ENCODE data around the gene WHAMM. TPM values are rescaled to one million over a fixed set of nuclear protein-coding genes. Genes with fewer than 3 reads are reported as not detected.
"Not testable (repeated sequence)": the region's sequence is repeated elsewhere in the genome, so short reads cannot be mapped to it uniquely, and the experiment has no call there.

Gene WHAMM
- total RNA-seq, 2 experiments from 2014 or later: 13.8 to 14.5 TPM

- Mint-ChIP-seq H3K4me3 (peak overlapping the region; percentile 77), H3K27ac (peak overlapping the region; percentile 92), H3K9me3 (no peaks in the 10 kb centered on the region), H3K36me3 (ENCODE audit: low read depth) (peaks cover 19% of the 10 kb centered on the region), H3K4me1 (peaks cover 25% of the 10 kb centered on the region), H3K27me3 (peaks cover 26% of the 10 kb centered on the region)
- DNase-seq: no peak
- ChIA-PET POLR2A (interaction anchor here (0.7 kb wide), 1 partner anchor 10 kb away, joined by 3 read pairs; no protein-coding TSS in a partner anchor), CTCF (interaction anchor here (2.1 to 2.4 kb wide), 2 partner anchors 9 to 57 kb away, joined by 5 to 7 read pairs; no protein-coding TSS in a partner anchor)
Observed at GRCh38 chr15:82808634-82809041, 790 bp upstream of the WHAMM start.

- Mint-ChIP-seq H3K36me3 (ENCODE audit: low read depth) (peaks cover 30% of the 10 kb centered on the region), H3K9me3 (no peaks in the 10 kb centered on the region), H3K4me3 (peak overlapping the region; percentile 89), H3K27me3 (peaks cover 13% of the 10 kb centered on the region), H3K27ac (peak overlapping the region; percentile 95), H3K4me1 (peaks cover 31% of the 10 kb centered on the region)
- peak; percentile 36 for DNase-seq
- CTCF ChIA-PET: interaction anchor here (1.0 to 2.4 kb wide), 3 partner anchors 10 to 23 kb away, joined by 3 to 7 read pairs (median 4); no protein-coding TSS in a partner anchor
- POLR2A ChIA-PET: interaction anchor here (1.1 kb wide), 1 partner anchor 23 kb away, joined by 3 read pairs; no protein-coding TSS in a partner anchor
Observed at GRCh38 chr15:82810061-82810889, 847 bp downstream of the WHAMM start.

- no peaks in the 10 kb centered on the region for H3K9me3 Mint-ChIP-seq
- POLR2A ChIA-PET: interaction anchor here (0.6 to 1.1 kb wide), 2 partner anchors 22 to 387 kb away, joined by 3 read pairs; no protein-coding TSS in a partner anchor
- peak overlapping the region; percentile 89 for H3K4me3 Mint-ChIP-seq
- peaks cover 37% of the 10 kb centered on the region for H3K36me3 Mint-ChIP-seq (ENCODE audit: low read depth)
- H3K27me3 Mint-ChIP-seq: peaks cover 10% of the 10 kb centered on the region
- CTCF ChIA-PET: interaction anchor here (1.0 to 2.4 kb wide), 3 partner anchors 11 to 200 kb away, joined by 3 to 7 read pairs (median 4); no protein-coding TSS in a partner anchor
- peak overlapping the region; percentile 95 for H3K27ac Mint-ChIP-seq
- peak; percentile 72 for DNase-seq
- peaks cover 35% of the 10 kb centered on the region for H3K4me1 Mint-ChIP-seq
Observed at GRCh38 chr15:82810890-82811426, 1.5 kb downstream of the WHAMM start.

- H3K36me3 Mint-ChIP-seq (ENCODE audit: low read depth): peaks cover 49% of the 10 kb centered on the region
- ChIA-PET POLR2A (no interaction called here), CTCF (interaction anchor here (0.6 to 1.8 kb wide), 3 partner anchors 15 to 38 kb away, joined by 3 to 5 read pairs (median 3); no protein-coding TSS in a partner anchor)
- no peak overlapping the region for H3K4me3 Mint-ChIP-seq
- DNase-seq: no peak
- H3K27ac Mint-ChIP-seq: no peak overlapping the region
- H3K4me1 Mint-ChIP-seq: peaks cover 41% of the 10 kb centered on the region
- no peaks in the 10 kb centered on the region for H3K27me3 Mint-ChIP-seq
- H3K9me3 Mint-ChIP-seq: no peaks in the 10 kb centered on the region
Observed at GRCh38 chr15:82812994-82813393, 3.6 kb downstream of the WHAMM start.

- CTCF ChIA-PET: no interaction called here
- peaks cover 58% of the 10 kb centered on the region for H3K36me3 Mint-ChIP-seq (ENCODE audit: low read depth)
Observed at GRCh38 chr15:82820128-82820527, 10.7 kb downstream of the WHAMM start.

GRCh38 chr15:82821396-82821795, 12.0 kb downstream of the WHAMM start:
- CTCF ChIA-PET: not testable (repeated sequence)

More at GRCh38 chr15:82820128-82820527, 10.7 kb downstream of the WHAMM start:
- Mint-ChIP-seq H3K4me3 (no peak overlapping the region), H3K27me3 (no peaks in the 10 kb centered on the region), H3K9me3 (no peaks in the 10 kb centered on the region), H3K27ac (no peak overlapping the region), H3K4me1 (peaks cover 10% of the 10 kb centered on the region)
- DNase-seq: no peak
- POLR2A ChIA-PET: no interaction called here

GRCh38 chr15:82821851-82822250, 12.4 kb downstream of the WHAMM start:
- POLR2A ChIA-PET, CTCF ChIA-PET, H3K27ac Mint-ChIP-seq, DNase-seq, H3K4me3 Mint-ChIP-seq, H3K4me1 Mint-ChIP-seq, H3K9me3 Mint-ChIP-seq, H3K27me3 Mint-ChIP-seq: not testable (repeated sequence)
- peaks cover 58% of the 10 kb centered on the region for H3K36me3 Mint-ChIP-seq (ENCODE audit: low read depth)

More at GRCh38 chr15:82821396-82821795, 12.0 kb downstream of the WHAMM start:
- POLR2A ChIA-PET, H3K27me3 Mint-ChIP-seq, DNase-seq, H3K4me3 Mint-ChIP-seq, H3K9me3 Mint-ChIP-seq, H3K4me1 Mint-ChIP-seq, H3K27ac Mint-ChIP-seq: not testable (repeated sequence)
- H3K36me3 Mint-ChIP-seq (ENCODE audit: low read depth): peaks cover 58% of the 10 kb centered on the region

- no peak overlapping the region for H3K4me3 Mint-ChIP-seq
- H3K36me3 Mint-ChIP-seq (ENCODE audit: low read depth): peaks cover 59% of the 10 kb centered on the region
- H3K9me3 Mint-ChIP-seq: no peaks in the 10 kb centered on the region
- ChIA-PET CTCF (no interaction called here), POLR2A (no interaction called here)
- H3K27me3 Mint-ChIP-seq: no peaks in the 10 kb centered on the region
- DNase-seq: no peak
- no peak overlapping the region for H3K27ac Mint-ChIP-seq
- no peaks in the 10 kb centered on the region for H3K4me1 Mint-ChIP-seq
Observed at GRCh38 chr15:82823049-82823448, 13.6 kb downstream of the WHAMM start.

- Mint-ChIP-seq H3K27me3 (no peaks in the 10 kb centered on the region), H3K27ac (no peak overlapping the region), H3K9me3 (no peaks in the 10 kb centered on the region), H3K4me1 (peaks cover 31% of the 10 kb centered on the region), H3K36me3 (ENCODE audit: low read depth) (peaks cover 68% of the 10 kb centered on the region), H3K4me3 (no peak overlapping the region)
- ChIA-PET POLR2A (no interaction called here), CTCF (interaction anchor here (1.0 to 1.1 kb wide), 2 partner anchors 15 to 136 kb away, joined by 3 read pairs; no protein-coding TSS in a partner anchor)
- no peak for DNase-seq
Observed at GRCh38 chr15:82828075-82828474, 18.6 kb downstream of the WHAMM start.

GRCh38 chr15:82829234-82829633, 19.8 kb downstream of the WHAMM start:
- Mint-ChIP-seq H3K4me1 (peaks cover 35% of the 10 kb centered on the region), H3K27ac (no peak overlapping the region)

GRCh38 chr15:82830427-82831173, 21.2 kb downstream of the WHAMM start:
- Mint-ChIP-seq H3K27ac (no peak overlapping the region), H3K4me1 (peaks cover 35% of the 10 kb centered on the region), H3K4me3 (no peak overlapping the region), H3K9me3 (no peaks in the 10 kb centered on the region), H3K27me3 (no peaks in the 10 kb centered on the region), H3K36me3 (ENCODE audit: low read depth) (peaks cover 75% of the 10 kb centered on the region)
- CTCF ChIA-PET: interaction anchor here (0.6 kb wide), 1 partner anchor 10 kb away, joined by 3 read pairs; no protein-coding TSS in a partner anchor
- no peak for DNase-seq
- POLR2A ChIA-PET: interaction anchor here (0.6 kb wide), 1 partner anchor 264 kb away, joined by 3 read pairs; no protein-coding TSS in a partner anchor

More at GRCh38 chr15:82829234-82829633, 19.8 kb downstream of the WHAMM start:
- POLR2A ChIA-PET: no interaction called here
- Mint-ChIP-seq H3K36me3 (ENCODE audit: low read depth) (peaks cover 77% of the 10 kb centered on the region), H3K4me3 (no peak overlapping the region), H3K27me3 (no peaks in the 10 kb centered on the region), H3K9me3 (no peaks in the 10 kb centered on the region)
- CTCF ChIA-PET: interaction anchor here (0.8 kb wide), 1 partner anchor 157 kb away, joined by 3 read pairs; the partner anchor contains the start of gene RAMAC
- no peak for DNase-seq

- no peaks in the 10 kb centered on the region for H3K9me3 Mint-ChIP-seq
- peaks cover 35% of the 10 kb centered on the region for H3K4me1 Mint-ChIP-seq
- DNase-seq: no peak
- peaks cover 77% of the 10 kb centered on the region for H3K36me3 Mint-ChIP-seq (ENCODE audit: low read depth)
- ChIA-PET POLR2A (interaction anchor here (0.6 to 0.8 kb wide), 2 partner anchors 21 to 24 kb away, joined by 3 to 4 read pairs; no protein-coding TSS in a partner anchor), CTCF (no interaction called here)
- no peak overlapping the region for H3K4me3 Mint-ChIP-seq
- no peaks in the 10 kb centered on the region for H3K27me3 Mint-ChIP-seq
- peak overlapping the region; percentile 89 for H3K27ac Mint-ChIP-seq
Observed at GRCh38 chr15:82831894-82832600, 22.6 kb downstream of the WHAMM start.
